Nephron progenitor cell (in vitro differentiated cells): ENCODE data around the gene HAT1.
"Not testable (repeated sequence)": the region's sequence is repeated elsewhere in the genome, so short reads cannot be mapped to it uniquely, and the experiment has no call there.

ENCODE experiments used
- DNase-seq: peaks from one replicate; pipeline ENCODE4 v3.0.0; 2021
- H3K27ac Mint-ChIP-seq: 2 replicates; pipeline ENCODE4 v1.8.0; 2021; ENCODE audit warnings: mild to moderate bottlenecking, moderate library complexity, mixed read lengths
- H3K27me3 Mint-ChIP-seq: 2 replicates; pipeline ENCODE4 v1.8.0; 2021; ENCODE audit warnings: mild to moderate bottlenecking, low read depth, mixed read lengths; ENCODE audit not compliant: poor library complexity
- H3K36me3 Mint-ChIP-seq: 2 replicates; pipeline ENCODE4 v1.8.0; 2021; ENCODE audit warnings: low read depth, mixed read lengths
- H3K4me1 Mint-ChIP-seq: 2 replicates; pipeline ENCODE4 v1.8.0; 2021; ENCODE audit warnings: mixed read lengths
- H3K4me3 Mint-ChIP-seq: 2 replicates; pipeline ENCODE4 v1.8.0; 2021; ENCODE audit warnings: mild to moderate bottlenecking, moderate library complexity, mixed read lengths
- H3K9me3 Mint-ChIP-seq: 2 replicates; pipeline ENCODE4 v1.8.0; 2021; ENCODE audit warnings: mild to moderate bottlenecking, moderate library complexity, mixed read lengths
- TF ChIP-seq, protein P1 (sequence below): fragments of 200-600 bp; sonication (generic); IDR thresholded peaks from 2 replicates; pipeline ENCODE4 v1.5.0; 2021; ENCODE audit warnings: antibody characterized with exemption

The HAT1 gene

DNA sequence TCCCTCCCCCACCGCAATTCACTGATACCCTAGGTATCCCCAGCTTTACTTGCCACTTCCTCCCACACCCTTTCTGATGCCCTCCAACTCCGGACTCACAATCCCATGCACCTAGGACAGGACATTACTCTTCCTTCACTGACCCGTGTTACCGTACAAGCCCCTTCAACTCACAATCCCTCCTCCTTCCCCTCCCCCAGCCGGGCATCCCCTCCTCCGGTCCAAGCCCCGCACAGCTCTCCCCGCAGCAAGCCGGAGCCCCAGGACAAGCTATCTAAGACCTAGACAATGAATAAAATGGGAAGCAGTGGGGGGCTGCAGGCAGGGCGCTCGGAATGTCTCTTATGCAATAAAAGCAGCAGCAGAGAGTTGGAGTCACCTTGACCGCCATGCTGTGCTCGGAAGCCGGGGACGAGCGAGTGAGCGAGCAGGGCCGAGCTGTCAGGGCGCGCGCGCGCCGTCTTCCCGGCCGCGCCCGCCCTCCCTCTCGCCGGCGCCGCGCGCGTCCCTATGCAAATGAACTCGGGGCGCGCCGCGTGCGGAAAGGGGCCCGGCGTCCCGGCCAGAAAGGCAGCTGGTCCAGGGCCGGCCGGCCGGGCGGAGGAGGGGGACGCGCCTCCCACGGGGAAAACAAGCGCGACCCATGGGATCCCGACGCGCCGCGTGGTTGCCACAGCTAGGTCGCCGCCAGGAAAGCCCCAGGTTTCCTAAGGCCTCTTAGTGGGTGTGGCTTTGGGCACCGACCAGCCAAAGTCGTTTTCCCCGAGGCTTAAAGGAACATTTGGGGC is 28.2 kb upstream of the HAT1 start, which contains the start of gene SLC25A12:
SLC25A12 (minus strand) TSS at position 421 of the 788 bp plus-strand sequence; CDS start at position 391, 30 bp downstream.
- peaks cover 8% of the 10 kb centered on the region for H3K27me3 Mint-ChIP-seq
- peaks cover 11% of the 10 kb centered on the region for H3K9me3 Mint-ChIP-seq
- H3K36me3 Mint-ChIP-seq: peaks cover 22% of the 10 kb centered on the region
- H3K4me3 Mint-ChIP-seq: peak within 1 kb of the TSS; percentile 96
- peak within 1 kb of the TSS; percentile 54 for H3K27ac Mint-ChIP-seq
- peak; percentile 86 for DNase-seq
- peaks cover 17% of the 10 kb centered on the region for H3K4me1 Mint-ChIP-seq
- TF ChIP-seq, protein P1, sequence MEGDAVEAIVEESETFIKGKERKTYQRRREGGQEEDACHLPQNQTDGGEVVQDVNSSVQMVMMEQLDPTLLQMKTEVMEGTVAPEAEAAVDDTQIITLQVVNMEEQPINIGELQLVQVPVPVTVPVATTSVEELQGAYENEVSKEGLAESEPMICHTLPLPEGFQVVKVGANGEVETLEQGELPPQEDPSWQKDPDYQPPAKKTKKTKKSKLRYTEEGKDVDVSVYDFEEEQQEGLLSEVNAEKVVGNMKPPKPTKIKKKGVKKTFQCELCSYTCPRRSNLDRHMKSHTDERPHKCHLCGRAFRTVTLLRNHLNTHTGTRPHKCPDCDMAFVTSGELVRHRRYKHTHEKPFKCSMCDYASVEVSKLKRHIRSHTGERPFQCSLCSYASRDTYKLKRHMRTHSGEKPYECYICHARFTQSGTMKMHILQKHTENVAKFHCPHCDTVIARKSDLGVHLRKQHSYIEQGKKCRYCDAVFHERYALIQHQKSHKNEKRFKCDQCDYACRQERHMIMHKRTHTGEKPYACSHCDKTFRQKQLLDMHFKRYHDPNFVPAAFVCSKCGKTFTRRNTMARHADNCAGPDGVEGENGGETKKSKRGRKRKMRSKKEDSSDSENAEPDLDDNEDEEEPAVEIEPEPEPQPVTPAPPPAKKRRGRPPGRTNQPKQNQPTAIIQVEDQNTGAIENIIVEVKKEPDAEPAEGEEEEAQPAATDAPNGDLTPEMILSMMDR: no peak

DNA sequence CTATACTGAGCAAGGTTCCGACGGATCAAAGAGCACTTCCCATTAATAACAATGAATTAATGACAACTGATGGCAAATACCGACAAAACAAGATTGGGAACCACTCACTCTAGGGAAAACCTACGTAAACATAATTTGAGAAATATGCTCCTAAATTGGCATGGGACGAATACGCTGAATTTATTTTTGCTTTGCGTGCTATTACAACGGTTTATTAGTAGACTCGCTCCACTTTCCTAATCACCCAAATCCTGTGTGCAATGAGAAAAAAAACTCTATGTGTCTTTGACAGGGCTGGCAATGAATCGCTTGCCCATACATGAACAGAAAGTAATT is 27.7 kb upstream of the HAT1 start:
- Mint-ChIP-seq H3K4me3 (peak overlapping the region; percentile 96), H3K27me3 (peaks cover 8% of the 10 kb centered on the region), H3K36me3 (peaks cover 18% of the 10 kb centered on the region), H3K9me3 (peaks cover 15% of the 10 kb centered on the region), H3K4me1 (peaks cover 17% of the 10 kb centered on the region), H3K27ac (peak overlapping the region; percentile 54)
- TF ChIP-seq, protein P1: no peak
- no peak for DNase-seq

DNA sequence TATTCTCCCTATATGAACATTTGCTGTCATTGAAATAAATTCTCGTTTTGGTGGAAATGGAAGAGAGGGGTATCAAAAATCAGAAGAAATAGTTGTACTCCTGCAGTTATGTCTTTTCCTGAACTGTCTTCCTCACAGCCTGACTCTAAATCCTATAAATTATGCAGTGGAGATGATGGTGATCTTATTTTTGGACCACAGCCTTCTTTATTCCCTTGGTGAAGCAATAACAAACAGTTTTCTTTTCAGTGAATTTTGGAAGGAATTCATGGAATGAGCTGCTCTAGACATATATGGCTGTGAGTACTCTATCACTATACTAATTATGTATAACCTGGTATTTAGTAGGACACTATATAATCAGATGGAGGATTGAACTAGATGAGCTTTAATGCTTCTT is 26.5 kb upstream of the HAT1 start:
- no peak for DNase-seq
- Mint-ChIP-seq H3K27me3 (peaks cover 8% of the 10 kb centered on the region), H3K4me3 (peak overlapping the region; percentile 7), H3K27ac (no peak overlapping the region), H3K4me1 (peaks cover 17% of the 10 kb centered on the region), H3K36me3 (peaks cover 10% of the 10 kb centered on the region), H3K9me3 (peaks cover 16% of the 10 kb centered on the region)
- TF ChIP-seq, protein P1: no peak

DNA sequence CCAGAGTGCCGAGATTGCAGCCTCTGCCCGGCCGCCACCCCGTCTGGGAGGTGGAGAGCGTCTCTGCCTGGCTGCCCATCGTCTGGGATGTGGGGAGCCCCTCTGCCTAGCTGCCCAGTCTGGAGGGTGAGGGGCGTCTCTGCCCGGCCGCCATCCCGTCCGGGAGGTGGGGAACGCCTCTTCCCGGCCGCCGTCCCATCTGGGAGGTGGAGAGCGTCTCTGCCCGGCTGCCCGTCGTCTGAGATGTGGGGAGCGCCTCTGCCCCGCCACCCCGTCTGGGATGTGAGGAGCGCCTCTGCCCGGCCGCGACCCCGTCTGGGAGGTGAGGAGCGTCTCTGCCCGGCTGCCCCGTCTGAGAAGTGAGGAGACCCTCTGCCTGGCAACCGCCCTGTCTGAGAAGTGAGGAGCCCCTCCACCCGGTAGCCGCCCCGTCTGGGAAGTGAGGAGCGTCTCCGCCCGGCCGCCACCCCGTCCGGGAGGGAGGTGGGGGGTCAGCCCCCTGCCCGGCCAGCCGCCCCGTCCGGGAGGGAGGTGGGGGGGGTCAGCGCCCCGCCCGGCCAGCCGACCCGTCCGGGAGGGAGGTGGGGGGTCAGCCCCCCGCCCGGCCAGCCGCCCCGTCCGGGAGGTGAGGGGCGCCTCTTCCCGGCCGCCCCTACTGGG is 22.5 kb upstream of the HAT1 start:
- not testable (repeated sequence) for H3K36me3 Mint-ChIP-seq, DNase-seq, H3K4me3 Mint-ChIP-seq, H3K4me1 Mint-ChIP-seq, H3K27ac Mint-ChIP-seq, H3K27me3 Mint-ChIP-seq
- H3K9me3 Mint-ChIP-seq: peaks cover 20% of the 10 kb centered on the region

DNA sequence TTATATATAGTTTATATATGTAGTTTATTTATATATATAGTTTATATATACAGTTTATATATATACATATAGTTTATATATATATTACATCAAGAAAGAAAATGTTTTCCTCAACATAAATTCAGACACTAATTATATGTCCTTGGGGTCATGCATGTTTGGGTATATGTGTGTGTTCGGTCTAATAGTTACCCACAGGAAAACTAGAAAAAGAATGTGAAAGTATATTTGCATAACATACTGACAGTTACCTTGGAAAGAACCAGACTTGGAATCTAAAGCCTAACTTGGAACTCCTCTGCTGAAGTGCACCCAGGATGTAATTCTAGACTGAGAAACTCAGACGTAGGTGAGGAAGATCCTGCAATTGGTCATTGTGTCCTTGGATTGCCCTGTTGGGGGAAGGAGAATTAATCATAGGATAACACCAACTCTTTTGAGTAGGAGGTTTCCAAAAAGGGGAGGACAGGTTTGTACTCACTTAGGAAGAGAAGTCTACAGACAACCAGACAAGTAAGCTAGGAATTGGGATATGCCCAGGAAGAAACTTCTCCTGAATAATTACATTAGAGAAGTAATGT is 19.3 kb upstream of the HAT1 start:
- Mint-ChIP-seq H3K4me1 (no peaks in the 10 kb centered on the region), H3K27me3 (peaks cover 13% of the 10 kb centered on the region), H3K9me3 (peaks cover 14% of the 10 kb centered on the region), H3K27ac (no peak overlapping the region), H3K36me3 (no peaks in the 10 kb centered on the region), H3K4me3 (no peak overlapping the region)
- DNase-seq: no peak
- TF ChIP-seq, protein P1: no peak

DNA sequence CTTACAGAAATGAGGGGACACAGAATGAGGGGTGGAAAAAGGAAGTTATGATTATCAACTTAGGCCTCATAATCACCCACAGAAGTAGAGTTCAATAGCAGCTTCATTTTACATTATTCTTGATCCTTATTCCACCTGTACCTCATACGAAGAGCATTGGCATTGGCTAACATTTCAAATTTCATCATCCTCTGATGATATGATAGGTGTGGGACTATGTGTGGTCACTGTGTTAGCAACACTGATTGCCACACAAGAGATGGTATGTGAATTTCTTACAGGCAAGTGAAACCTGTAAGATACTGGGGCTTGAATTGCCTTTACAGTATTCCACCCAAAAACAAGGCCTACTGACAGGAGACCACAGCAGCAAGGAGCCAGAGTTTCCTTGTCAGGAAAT is 14.0 kb upstream of the HAT1 start:
- no peak for DNase-seq
- Mint-ChIP-seq H3K27me3 (peaks cover 17% of the 10 kb centered on the region), H3K4me1 (no peaks in the 10 kb centered on the region), H3K27ac (no peak overlapping the region), H3K4me3 (no peak overlapping the region), H3K9me3 (peaks cover 6% of the 10 kb centered on the region), H3K36me3 (no peaks in the 10 kb centered on the region)
- TF ChIP-seq, protein P1: no peak
